T-helper 1 cell treated with Interleukin-12 subunit alpha and Interleukin-12 subunit beta and Interleukin-4 antibody, amounts not matched to agents 30 μg/mL and 1 μg/mL, for 36 hours (primary cell): ENCODE data around the gene TRRAP.

Experiments
- H3K27ac Mint-ChIP-seq: one replicate; pipeline ENCODE4 v1.8.0; 2021; ENCODE audit warnings: mild to moderate bottlenecking, mixed read lengths
- H3K27me3 Mint-ChIP-seq: one replicate; pipeline ENCODE4 v1.8.0; 2021; ENCODE audit warnings: low read depth, mixed read lengths
- H3K36me3 Mint-ChIP-seq: one replicate; pipeline ENCODE4 v1.8.0; 2021; ENCODE audit warnings: low read depth, mixed read lengths
- H3K4me1 Mint-ChIP-seq: one replicate; pipeline ENCODE4 v1.8.0; 2021; ENCODE audit warnings: low read depth, mixed read lengths
- H3K4me3 Mint-ChIP-seq: one replicate; pipeline ENCODE4 v1.8.0; 2021; ENCODE audit warnings: mild to moderate bottlenecking, moderate library complexity, mixed read lengths
- H3K9me3 Mint-ChIP-seq: one replicate; pipeline ENCODE4 v1.8.0; 2021; ENCODE audit warnings: mixed read lengths

Gene TRRAP

GRCh38 chr7:98964596-98964995 is 86.3 kb downstream of the TRRAP start:
- Mint-ChIP-seq H3K4me1 (no peaks in the 10 kb centered on the region), H3K4me3 (no peak overlapping the region), H3K27ac (no peak overlapping the region), H3K27me3 (no peaks in the 10 kb centered on the region), H3K36me3 (peaks cover 57% of the 10 kb centered on the region), H3K9me3 (no peaks in the 10 kb centered on the region)

- no peaks in the 10 kb centered on the region for H3K27me3 Mint-ChIP-seq
- H3K4me1 Mint-ChIP-seq = no peaks in the 10 kb centered on the region
- peaks cover 61% of the 10 kb centered on the region for H3K36me3 Mint-ChIP-seq
- H3K9me3 Mint-ChIP-seq = no peaks in the 10 kb centered on the region
- H3K4me3 Mint-ChIP-seq = no peak overlapping the region
- H3K27ac Mint-ChIP-seq = no peak overlapping the region
Measured at GRCh38 chr7:98968621-98969020, 90.3 kb downstream of the TRRAP start.

- Mint-ChIP-seq H3K36me3 (peaks cover 63% of the 10 kb centered on the region), H3K4me3 (no peak overlapping the region), H3K27ac (no peak overlapping the region), H3K9me3 (no peaks in the 10 kb centered on the region), H3K4me1 (no peaks in the 10 kb centered on the region), H3K27me3 (no peaks in the 10 kb centered on the region)
Measured at GRCh38 chr7:98969386-98969785, 91.1 kb downstream of the TRRAP start.

- H3K27me3 Mint-ChIP-seq = no peaks in the 10 kb centered on the region
- no peak overlapping the region for H3K27ac Mint-ChIP-seq
- H3K4me3 Mint-ChIP-seq = no peak overlapping the region
- no peaks in the 10 kb centered on the region for H3K9me3 Mint-ChIP-seq
- H3K4me1 Mint-ChIP-seq = no peaks in the 10 kb centered on the region
- H3K36me3 Mint-ChIP-seq = peaks cover 59% of the 10 kb centered on the region
Measured at GRCh38 chr7:98970016-98970615, 91.8 kb downstream of the TRRAP start.

- no peak overlapping the region for H3K27ac Mint-ChIP-seq
- H3K36me3 Mint-ChIP-seq = peaks cover 56% of the 10 kb centered on the region
- H3K9me3 Mint-ChIP-seq = no peaks in the 10 kb centered on the region
- no peaks in the 10 kb centered on the region for H3K27me3 Mint-ChIP-seq
- H3K4me1 Mint-ChIP-seq = no peaks in the 10 kb centered on the region
- H3K4me3 Mint-ChIP-seq = no peak overlapping the region
Measured at GRCh38 chr7:98970805-98971204, 92.5 kb downstream of the TRRAP start.

- no peak overlapping the region for H3K27ac Mint-ChIP-seq
- no peaks in the 10 kb centered on the region for H3K27me3 Mint-ChIP-seq
- no peaks in the 10 kb centered on the region for H3K9me3 Mint-ChIP-seq
- no peak overlapping the region for H3K4me3 Mint-ChIP-seq
- no peaks in the 10 kb centered on the region for H3K4me1 Mint-ChIP-seq
- peaks cover 50% of the 10 kb centered on the region for H3K36me3 Mint-ChIP-seq
Measured at GRCh38 chr7:98974205-98974604, 95.9 kb downstream of the TRRAP start.

- Mint-ChIP-seq H3K27me3 (no peaks in the 10 kb centered on the region), H3K4me3 (no peak overlapping the region), H3K4me1 (no peaks in the 10 kb centered on the region), H3K9me3 (no peaks in the 10 kb centered on the region), H3K27ac (no peak overlapping the region), H3K36me3 (peaks cover 51% of the 10 kb centered on the region)
Measured at GRCh38 chr7:98974906-98975816, 96.8 kb downstream of the TRRAP start.

GRCh38 chr7:98976396-98977185 is 98.3 kb downstream of the TRRAP start:
- no peaks in the 10 kb centered on the region for H3K4me1 Mint-ChIP-seq
- no peaks in the 10 kb centered on the region for H3K9me3 Mint-ChIP-seq
- no peak overlapping the region for H3K4me3 Mint-ChIP-seq
- no peaks in the 10 kb centered on the region for H3K27me3 Mint-ChIP-seq
- peaks cover 49% of the 10 kb centered on the region for H3K36me3 Mint-ChIP-seq
- no peak overlapping the region for H3K27ac Mint-ChIP-seq

GRCh38 chr7:98978672-98979071 is 100.3 kb downstream of the TRRAP start:
- Mint-ChIP-seq H3K27me3 (no peaks in the 10 kb centered on the region), H3K4me1 (no peaks in the 10 kb centered on the region), H3K9me3 (no peaks in the 10 kb centered on the region), H3K4me3 (no peak overlapping the region), H3K27ac (no peak overlapping the region), H3K36me3 (peaks cover 50% of the 10 kb centered on the region)

- H3K27ac Mint-ChIP-seq = no peak overlapping the region
- no peaks in the 10 kb centered on the region for H3K4me1 Mint-ChIP-seq
Measured at GRCh38 chr7:98981701-98982100, 103.4 kb downstream of the TRRAP start.

GRCh38 chr7:98982686-98983085 is 104.4 kb downstream of the TRRAP start:
- Mint-ChIP-seq H3K4me1 (no peaks in the 10 kb centered on the region), H3K4me3 (no peak overlapping the region), H3K27ac (no peak overlapping the region), H3K9me3 (peaks cover 12% of the 10 kb centered on the region), H3K36me3 (peaks cover 64% of the 10 kb centered on the region), H3K27me3 (no peaks in the 10 kb centered on the region)

More at GRCh38 chr7:98981701-98982100, 103.4 kb downstream of the TRRAP start:
- H3K4me3 Mint-ChIP-seq = no peak overlapping the region
- peaks cover 12% of the 10 kb centered on the region for H3K9me3 Mint-ChIP-seq
- peaks cover 61% of the 10 kb centered on the region for H3K36me3 Mint-ChIP-seq
- no peaks in the 10 kb centered on the region for H3K27me3 Mint-ChIP-seq

GRCh38 chr7:98984126-98984525 is 105.8 kb downstream of the TRRAP start:
- no peak overlapping the region for H3K27ac Mint-ChIP-seq
- H3K4me1 Mint-ChIP-seq = no peaks in the 10 kb centered on the region
- peaks cover 71% of the 10 kb centered on the region for H3K36me3 Mint-ChIP-seq
- no peaks in the 10 kb centered on the region for H3K27me3 Mint-ChIP-seq
- peaks cover 12% of the 10 kb centered on the region for H3K9me3 Mint-ChIP-seq
- H3K4me3 Mint-ChIP-seq = no peak overlapping the region

- H3K27ac Mint-ChIP-seq = no peak overlapping the region
- H3K36me3 Mint-ChIP-seq = peaks cover 75% of the 10 kb centered on the region
- H3K27me3 Mint-ChIP-seq = no peaks in the 10 kb centered on the region
- no peaks in the 10 kb centered on the region for H3K4me1 Mint-ChIP-seq
- H3K4me3 Mint-ChIP-seq = no peak overlapping the region
- H3K9me3 Mint-ChIP-seq = peaks cover 12% of the 10 kb centered on the region
Measured at GRCh38 chr7:98985406-98985805, 107.1 kb downstream of the TRRAP start.

GRCh38 chr7:98985945-98986344 is 107.6 kb downstream of the TRRAP start:
- Mint-ChIP-seq H3K4me3 (no peak overlapping the region), H3K9me3 (peaks cover 12% of the 10 kb centered on the region), H3K36me3 (peaks cover 74% of the 10 kb centered on the region), H3K27ac (no peak overlapping the region), H3K4me1 (no peaks in the 10 kb centered on the region), H3K27me3 (no peaks in the 10 kb centered on the region)
